SK-N-SH (cell line): ENCODE measurements around the gene TAS2R31. TPM values are rescaled to one million over a fixed set of nuclear protein-coding genes. Genes with fewer than 3 reads are reported as not detected.
"Not testable (repeated sequence)": the region's sequence is repeated elsewhere in the genome, so short reads cannot be mapped to it uniquely, and the experiment has no call there.

ENCODE experiments used
- CTCF ChIA-PET: fragments of 300-600, 350-600 bp; formaldehyde crosslinking; extraction: SDS; loops from one replicate; lab custom pipeline; 2021; lab: Yijun Ruan, JAX
- POLR2A ChIA-PET: fragments of 350-600 bp; sonication (Branson Sonifier 250); formaldehyde crosslinking; extraction: SDS; loops from one replicate; lab custom pipeline; 2020; ENCODE audit warnings: antibody characterized with exemption, inconsistent platforms; lab: Yijun Ruan, JAX
- DNase-seq: peaks from one replicate; pipeline ENCODE4 v3.0.0; 2012
- H2AFZ ChIP-seq: fragments of 200-600 bp; sonication (generic); 2 replicates; pipeline ENCODE4 v1.8.1; 2016; ENCODE audit warnings: antibody characterized with exemption, mild to moderate bottlenecking, low read depth
- H3F3A ChIP-seq: fragments of 200-600 bp; sonication (generic); replicated peaks from 2 replicates; pipeline ENCODE3; 2016; ENCODE audit warnings: antibody characterized with exemption, mild to moderate bottlenecking; ENCODE audit not compliant: insufficient read depth
- H3K27ac ChIP-seq, 2 experiments: fragments of 200-500 bp in 1 of 2; fragments of 200-600 bp in 1 of 2; sonication (Bioruptor generic) in 1 of 2; sonication (generic), shearing (Covaris generic) in 1 of 2; 2 replicates each; pipeline versions ENCODE4 v1.5.1 to v1.6.1; 2014 to 2016; ENCODE audit warnings: low read depth in 2 of 2, inconsistent platforms in 1 of 2, low read length in 1 of 2, mild to moderate bottlenecking in 1 of 2, mixed read lengths in 1 of 2
- H3K27me3 ChIP-seq: fragments of 200-600 bp; sonication (generic), shearing (Covaris generic); 2 replicates; pipeline ENCODE4 v1.6.1; 2016; ENCODE audit warnings: mixed run types; ENCODE audit not compliant: insufficient read depth
- H3K36me3 ChIP-seq, 2 experiments: fragments of 200-500 bp in 1 of 2; fragments of 200-600 bp in 1 of 2; sonication (Bioruptor generic) in 1 of 2; sonication (generic) in 1 of 2; replicated peaks in 1 of 2; 2 replicates each; pipeline versions ENCODE3 to v1.5.1; 2014 to 2016; ENCODE audit warnings: low read length in 1 of 2, mild to moderate bottlenecking in 1 of 2; ENCODE audit not compliant: insufficient read depth in 2 of 2, control insufficient read depth in 1 of 2
- H3K4me1 ChIP-seq, 2 experiments: fragments of 200-500 bp in 1 of 2; fragments of 200-600 bp in 1 of 2; sonication (Bioruptor generic) in 1 of 2; sonication (generic), shearing (Covaris generic) in 1 of 2; 2 replicates each; pipeline versions ENCODE4 v1.5.1 to v1.6.1; 2014 to 2016; ENCODE audit warnings: low read depth in 1 of 2, low read length in 1 of 2, mixed run types in 1 of 2; ENCODE audit not compliant: insufficient read depth in 2 of 2, control insufficient read depth in 1 of 2
- H3K4me2 ChIP-seq: fragments of 200-600 bp; sonication (generic), shearing (Covaris generic); 2 replicates; pipeline ENCODE4 v1.6.1; 2017; ENCODE audit warnings: mixed run types
- H3K4me3 ChIP-seq, 2 experiments: fragments of 200-500 bp in 1 of 2; fragments of 200-600 bp in 1 of 2; sonication (Bioruptor generic) in 1 of 2; sonication (generic), shearing (Covaris generic) in 1 of 2; 2 replicates each; pipeline versions ENCODE4 v1.5.1 to v1.8.1; 2014 to 2016; ENCODE audit warnings: low read depth in 2 of 2, inconsistent platforms in 1 of 2, low read length in 1 of 2, mild to moderate bottlenecking in 1 of 2, mixed read lengths in 1 of 2, moderate library complexity in 1 of 2
- H3K79me2 ChIP-seq: fragments of 200-600 bp; sonication (generic); 2 replicates; pipeline ENCODE4 v1.8.1; 2017; ENCODE audit warnings: mild to moderate bottlenecking; ENCODE audit not compliant: insufficient read depth
- H3K9ac ChIP-seq: fragments of 200-600 bp; sonication (generic); 2 replicates; pipeline ENCODE4 v1.6.1; 2017; ENCODE audit warnings: mixed run types
- H3K9me2 ChIP-seq: fragments of 200-600 bp; sonication (generic); 2 replicates; pipeline ENCODE4 v1.6.1; 2017; ENCODE audit warnings: mixed run types
- H3K9me3 ChIP-seq: fragments of 200-600 bp; sonication (generic); 2 replicates; pipeline ENCODE4 v1.6.1; 2017; ENCODE audit warnings: mixed run types, mild to moderate bottlenecking, moderate library complexity
- H4K20me1 ChIP-seq: fragments of 200-600 bp; sonication (generic); 2 replicates; pipeline ENCODE4 v1.6.1; 2017; ENCODE audit warnings: mild to moderate bottlenecking, mixed run types; ENCODE audit not compliant: insufficient read depth
- CHD2 ChIP-seq: fragments of 150-350 bp; IDR thresholded peaks from 2 replicates; pipeline ENCODE4 v1.6.1; 2018; ENCODE audit warnings: low read length; ENCODE audit not compliant: partially characterized antibody
- ELF1 ChIP-seq: IDR thresholded peaks from 2 replicates; pipeline ENCODE4 v1.4.0; 2012
- EZH2phosphoT487 ChIP-seq: fragments of 200-600 bp; sonication (generic); IDR thresholded peaks from 2 replicates; pipeline ENCODE4 v1.6.1; 2017; ENCODE audit warnings: low read depth, mixed run types, mild to moderate bottlenecking, antibody characterized with exemption, moderate library complexity, borderline replicate concordance
- FOSL2 ChIP-seq: IDR thresholded peaks from 2 replicates; pipeline ENCODE4 v1.4.0; 2012; ENCODE audit warnings: low read depth, mild to moderate bottlenecking, moderate library complexity, borderline replicate concordance
- FOXJ3 ChIP-seq: sonication (generic); formaldehyde crosslinking; IDR thresholded peaks from 2 replicates; pipeline ENCODE4 v1.5.1; 2020; ENCODE audit warnings: mild to moderate bottlenecking, missing genetic modification reagents
- FOXM1 ChIP-seq: IDR thresholded peaks from 2 replicates; pipeline ENCODE4 v1.4.0; 2012; ENCODE audit warnings: low read depth, mild to moderate bottlenecking
- IRF3 ChIP-seq: fragments of 150-350 bp; IDR thresholded peaks from 2 replicates; pipeline ENCODE4 v1.6.1; 2016; ENCODE audit warnings: mild to moderate bottlenecking, low read depth, low read length
- MAX ChIP-seq: IDR thresholded peaks from 2 replicates; pipeline ENCODE4 v1.4.0; 2012; ENCODE audit warnings: low read depth
- MEF2A ChIP-seq: IDR thresholded peaks from 2 replicates; pipeline ENCODE4 v1.4.0; 2012; ENCODE audit warnings: low read depth, borderline replicate concordance
- POLR2AphosphoS5 ChIP-seq: IDR thresholded peaks from 2 replicates; pipeline ENCODE4 v1.6.1; 2012; ENCODE audit warnings: low read depth, low read length
- RCOR1 ChIP-seq: fragments of 150-350 bp; IDR thresholded peaks from 2 replicates; pipeline ENCODE4 v1.6.1; 2017; ENCODE audit warnings: antibody characterized with exemption, low read length
- RXRA ChIP-seq: IDR thresholded peaks from 2 replicates; pipeline ENCODE4 v1.4.0; 2012; ENCODE audit warnings: low read depth, mild to moderate bottlenecking, borderline replicate concordance
- SMC3 ChIP-seq: IDR thresholded peaks from 2 replicates; pipeline ENCODE4 v1.6.1; 2012; ENCODE audit warnings: low read depth, low read length, improper control_type of control experiment
- TAF1 ChIP-seq: IDR thresholded peaks from 2 replicates; pipeline ENCODE4 v1.6.1; 2012; ENCODE audit warnings: low read depth, mild to moderate bottlenecking, low read length, moderate library complexity, borderline replicate concordance
- TCF12 ChIP-seq: IDR thresholded peaks from 2 replicates; pipeline ENCODE4 v1.4.0; 2012
- WGBS: methylation state at CpG from one replicate; pipeline ENCODE4 v1.1.6; 2017; ENCODE audit warnings: low lambda C conversion rate; 5-methylcytosine and 5-hydroxymethylcytosine counted together
- polyA plus RNA-seq, 3 experiments: library from polyadenylated mRNA; depleted of rRNA; stranded (reverse); fragments of >200 nt; gene quantifications; 2 replicates each; pipeline ENCODE4 v1.2.3, GENCODE V29; 2012

The TAS2R31 gene
- polyA plus RNA-seq, 1 of the 3 experiments (the other 2 are of a cell fraction): 0.16 TPM

- TF ChIP-seq FOXM1 (no peak), TAF1 (no peak), RCOR1 (no peak), MAX (no peak), FOSL2 (no peak)
- TF ChIP-seq, all 33 proteins: peak for 0
- H3K27me3 ChIP-seq: no peaks in the 10 kb centered on the region
- peaks cover 0 to 7% of the 10 kb centered on the region in 2 experiments for H3K36me3 ChIP-seq
- no peaks in the 10 kb centered on the region for H3F3A ChIP-seq
- ChIA-PET CTCF (no interaction called here), POLR2A (no interaction called here)
- no peak overlapping the region for H3K4me2 ChIP-seq
- peaks cover 53% of the 10 kb centered on the region for H3K79me2 ChIP-seq
- no peaks in the 10 kb centered on the region for H3K9me3 ChIP-seq
- H2AFZ ChIP-seq: no peak overlapping the region
- 97% methylated on average over 3 of the region's 3 CpGs for WGBS
- no peak overlapping the region for H3K9ac ChIP-seq
- peaks cover 11% of the 10 kb centered on the region; the same call in 1 of the 2 replicates for H4K20me1 ChIP-seq
- DNase-seq: no peak
- no peak overlapping the region for H3K27ac ChIP-seq
- peaks cover 0 to 6% of the 10 kb centered on the region in 2 experiments; a peak in 2 of 4 replicates for H3K4me1 ChIP-seq
- H3K9me2 ChIP-seq: no peaks in the 10 kb centered on the region
- no peak overlapping the region for H3K4me3 ChIP-seq
These were observed 27.8 kb upstream of the TAS2R31 start for GRCh38 chr12:11059041-11059440.

DNA sequence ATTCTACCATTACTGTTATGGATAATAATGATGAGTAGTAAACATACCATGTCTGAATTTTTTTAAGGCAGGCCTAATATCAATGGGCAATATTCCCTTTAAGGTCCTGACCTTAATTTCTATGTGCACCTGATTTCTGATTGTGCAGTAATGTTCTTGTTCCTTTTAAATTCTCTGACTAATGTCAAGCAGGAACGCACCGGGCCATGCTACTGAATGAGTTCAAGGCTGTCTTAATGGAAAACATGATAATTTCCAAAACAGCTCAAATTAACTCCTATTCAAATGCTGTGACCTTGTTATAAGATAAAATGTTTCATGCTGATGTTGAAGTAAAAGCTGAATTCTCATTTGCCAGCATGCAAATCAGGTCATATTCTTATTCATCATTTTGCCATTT is 24.1 kb upstream of the TAS2R31 start:
- Histone ChIP-seq H3K36me3 (peaks cover 5 to 18% of the 10 kb centered on the region in 2 experiments), H3K9me2 (no peaks in the 10 kb centered on the region), H3K4me3 (no peak overlapping the region), H3K79me2 (peaks cover 52% of the 10 kb centered on the region), H4K20me1 (0 out of 2 replicates have a peak, but pooled peaks cover 3% of the 10 kb centered on the region), H2AFZ (no peak overlapping the region), H3K9me3 (no peaks in the 10 kb centered on the region; the same call in 1 of the 2 replicates), H3F3A (no peaks in the 10 kb centered on the region), H3K4me2 (no peak overlapping the region), H3K27ac (no peak overlapping the region), H3K4me1 (peaks cover 0 to 6% of the 10 kb centered on the region in 2 experiments; a peak in 2 of 4 replicates), H3K27me3 (no peaks in the 10 kb centered on the region), H3K9ac (no peak overlapping the region)
- POLR2A ChIA-PET: no interaction called here
- WGBS: 98% methylated on average over 2 of the region's 2 CpGs
- no peak for DNase-seq
- TF ChIP-seq ELF1: no peak
- TF ChIP-seq IRF3: no peak
- TF ChIP-seq TCF12: no peak
- no peak for TF ChIP-seq CHD2
- TF ChIP-seq RXRA: no peak
- TF ChIP-seq SMC3: no peak
- no peak for TF ChIP-seq FOXJ3
- no peak for TF ChIP-seq MEF2A
- no peak for TF ChIP-seq EZH2phosphoT487
- no peak for TF ChIP-seq POLR2AphosphoS5
- CTCF ChIA-PET: no interaction called here

- Histone ChIP-seq H3K36me3 (peaks cover 23 to 34% of the 10 kb centered on the region in 2 experiments), H3K79me2 (peaks cover 40% of the 10 kb centered on the region)
- H3K4me2 ChIP-seq, POLR2A ChIA-PET, H3F3A ChIP-seq, H3K27me3 ChIP-seq, H3K9ac ChIP-seq, H3K9me3 ChIP-seq, H3K4me3 ChIP-seq, H3K4me1 ChIP-seq, H4K20me1 ChIP-seq, H3K9me2 ChIP-seq, H3K27ac ChIP-seq, DNase-seq, CTCF ChIA-PET, H2AFZ ChIP-seq: not testable (repeated sequence)
- WGBS: 99% methylated on average over 7 of the region's 7 CpGs
These were observed 18.8 kb upstream of the TAS2R31 start for GRCh38 chr12:11049806-11050531.

- H3K9me2 ChIP-seq, H4K20me1 ChIP-seq, H3K27ac ChIP-seq, CTCF ChIA-PET, H3K9me3 ChIP-seq, H3K4me3 ChIP-seq, H3K9ac ChIP-seq, H3K4me1 ChIP-seq, H3F3A ChIP-seq, H3K4me2 ChIP-seq, H3K27me3 ChIP-seq, DNase-seq, H2AFZ ChIP-seq, POLR2A ChIA-PET: not testable (repeated sequence)
- WGBS: 51% methylated on average over 2 of the region's 2 CpGs
- peaks cover 19 to 45% of the 10 kb centered on the region in 2 experiments for H3K36me3 ChIP-seq
- H3K79me2 ChIP-seq: peaks cover 46% of the 10 kb centered on the region; the same call in 1 of the 2 replicates
These were observed 10.2 kb upstream of the TAS2R31 start for GRCh38 chr12:11041366-11041765.
